MM.1S (cell line): ENCODE measurements around the gene AP1S2.

ENCODE experiments used
- EZH2 ChIP-seq: fragments of 300-600 bp; sonication (generic); optimal IDR thresholded peaks from 2 replicates; pipeline ENCODE3; 2017; ENCODE audit warnings: low read depth, mild to moderate bottlenecking, antibody characterized with exemption, low read length, mixed read lengths
- EZH2phosphoT487 ChIP-seq: fragments of 300-600 bp; sonication (generic); IDR thresholded peaks from 2 replicates; pipeline ENCODE4 v1.6.1; 2018; ENCODE audit warnings: antibody characterized with exemption, low read length

DNA sequence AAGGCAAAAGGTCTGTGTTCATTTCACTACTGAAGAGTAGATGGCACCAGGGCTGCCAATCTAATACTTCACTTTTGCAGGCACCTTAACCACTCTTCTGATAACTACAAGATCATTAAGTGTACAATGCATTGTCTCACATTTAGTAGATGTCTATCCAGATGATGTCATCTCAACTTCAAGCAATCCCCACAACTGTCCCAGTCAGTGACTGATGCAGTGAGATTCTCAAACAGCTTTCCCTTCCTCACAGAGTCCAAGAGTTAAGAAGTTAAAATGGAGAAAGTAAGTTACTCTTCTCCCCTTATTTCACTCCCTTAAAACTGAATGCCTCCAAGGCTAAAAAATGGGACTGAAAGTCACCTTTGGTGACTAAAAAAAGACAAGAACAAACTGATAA lies 10.7 kb downstream of the AP1S2 start:
- TF ChIP-seq EZH2 (no peak), EZH2phosphoT487 (no peak)
